Cardiac muscle cell (in vitro differentiated cells and primary cell): ENCODE measurements around the gene JAKMIP2. TPM values are rescaled to one million over a fixed set of nuclear protein-coding genes. Genes with fewer than 3 reads are reported as not detected.

Source experiments
- DNase-seq, 2 donors: peaks; one replicate each; pipeline versions ENCODE4 v3.0.0 to v3.0.0-alpha.2; 2010 to 2017; ENCODE audit warnings: low read depth in 1 of 2, low spot score in 1 of 2
- H3K27ac ChIP-seq: fragments of 200-600 bp; sonication (generic); 2 replicates; pipeline ENCODE4 v1.5.1; 2016
- H3K27me3 ChIP-seq: fragments of 200-600 bp; sonication (generic); 2 replicates; pipeline ENCODE4 v1.6.0; 2016; ENCODE audit warnings: control low read depth
- H3K36me3 ChIP-seq: fragments of 200-600 bp; sonication (generic); 2 replicates; pipeline ENCODE4 v1.5.1; 2016; ENCODE audit warnings: control low read depth
- H3K4me1 ChIP-seq: fragments of 200-600 bp; sonication (generic); 2 replicates; pipeline ENCODE4 v1.8.1; 2017; ENCODE audit warnings: low read depth, mild to moderate bottlenecking, mixed run types
- H3K4me3 ChIP-seq: fragments of 200-600 bp; sonication (generic); 2 replicates; pipeline ENCODE4 v1.5.1; 2016; ENCODE audit warnings: mild to moderate bottlenecking
- H3K9me3 ChIP-seq: fragments of 200-600 bp; sonication (generic); 2 replicates; pipeline ENCODE4 v1.5.1; 2017; ENCODE audit warnings: low read depth, mild to moderate bottlenecking, control low read depth
- CTCF ChIP-seq: IDR thresholded peaks from 2 replicates; pipeline ENCODE4 v1.5.1; 2012; ENCODE audit warnings: low read depth, mild to moderate bottlenecking, low read length
- polyA plus RNA-seq: library from polyadenylated mRNA; unstranded; fragments of >200 nt; fragmentation: Nextera tagmentation; extraction: Ambion mirVana; gene quantifications from 2 replicates; pipeline ENCODE4 v1.2.1, GENCODE V29; 2016
- total RNA-seq: library from RNA; depleted of rRNA; stranded (reverse); fragments of >200 nt; gene quantifications from 2 replicates; pipeline ENCODE4 v1.2.3, GENCODE V29; 2016

Gene JAKMIP2
- total and polyA plus RNA-seq, 2 experiments from 2014 or later, result 14.5 to 15.9 TPM

DNA sequence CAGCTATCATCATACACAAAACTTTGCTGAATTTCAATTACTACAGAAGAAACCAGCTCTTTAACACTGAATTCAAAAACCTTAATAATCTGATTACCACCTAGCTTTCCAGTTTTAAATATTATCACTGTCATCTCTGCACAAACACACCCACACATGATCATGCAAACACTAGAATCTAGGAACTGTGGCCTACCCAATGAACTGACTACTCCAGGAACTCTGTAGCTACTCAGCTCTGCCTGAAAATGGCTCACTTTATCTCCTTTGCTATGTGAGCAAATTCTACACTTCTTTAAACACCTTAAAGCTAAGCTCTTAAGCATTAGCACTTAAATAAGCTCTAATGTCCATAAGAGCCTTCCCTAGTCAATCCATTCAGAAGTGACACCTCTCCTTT, 149.4 kb downstream of the JAKMIP2 start:
- no peak for TF ChIP-seq CTCF
- H3K9me3 ChIP-seq, result no peaks in the 10 kb centered on the region
- no peak overlapping the region for H3K27ac ChIP-seq
- no peak overlapping the region for H3K4me3 ChIP-seq
- no peaks in the 10 kb centered on the region for H3K4me1 ChIP-seq
- no peaks in the 10 kb centered on the region for H3K36me3 ChIP-seq
- DNase-seq, result no peak
- no peaks in the 10 kb centered on the region for H3K27me3 ChIP-seq

DNA sequence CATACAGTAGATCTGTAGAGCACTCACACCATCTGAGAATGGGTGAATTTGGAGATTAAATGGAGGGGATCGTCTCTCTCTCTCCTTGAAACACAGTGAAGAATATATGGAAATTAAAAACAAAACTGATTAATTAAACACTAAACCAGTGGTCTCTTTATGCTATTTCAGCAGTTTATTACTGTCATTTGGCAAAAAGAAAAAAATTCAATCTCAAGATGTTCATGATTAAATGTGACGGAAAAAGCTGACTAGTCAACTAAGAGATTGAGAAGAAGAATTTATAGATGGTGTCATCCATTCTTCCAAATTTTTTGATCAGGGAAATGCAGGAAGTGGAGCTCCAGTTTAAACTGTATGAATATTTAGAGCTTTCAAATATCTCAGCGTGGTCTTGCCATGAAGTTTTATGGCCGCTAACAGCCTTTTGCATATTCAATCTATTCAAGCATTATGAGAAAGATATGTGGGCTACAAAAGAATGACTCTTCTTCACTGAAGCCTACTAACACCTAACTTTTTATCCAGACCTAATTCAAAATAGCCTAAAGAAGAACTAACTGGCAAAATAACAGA, 151.0 kb downstream of the JAKMIP2 start:
- TF ChIP-seq CTCF, result no peak
- Histone ChIP-seq H3K4me3 (no peak overlapping the region), H3K27ac (no peak overlapping the region), H3K36me3 (no peaks in the 10 kb centered on the region), H3K27me3 (no peaks in the 10 kb centered on the region), H3K9me3 (no peaks in the 10 kb centered on the region), H3K4me1 (peaks cover 7% of the 10 kb centered on the region)
- DNase-seq, result no peak

DNA sequence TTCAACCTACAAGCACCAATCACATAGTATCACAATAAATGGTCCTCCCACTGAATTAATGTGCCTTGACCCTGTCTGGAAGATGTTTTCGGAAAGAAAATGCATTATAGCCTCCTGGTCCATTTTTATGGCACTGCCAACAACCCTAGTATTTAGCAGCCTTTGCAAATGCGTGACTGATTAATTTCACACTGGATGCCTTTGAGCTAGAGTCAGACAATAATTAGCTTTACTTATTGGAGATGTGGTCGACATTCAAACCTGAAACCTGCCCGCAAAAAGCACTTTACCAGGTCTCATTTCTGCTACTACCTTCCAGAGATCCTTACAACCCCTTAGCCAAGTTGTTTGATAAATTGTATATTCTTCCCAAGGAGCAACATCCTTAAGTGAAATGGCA, 153.3 kb downstream of the JAKMIP2 start:
- no peaks in the 10 kb centered on the region for H3K36me3 ChIP-seq
- H3K4me1 ChIP-seq, result peaks cover 14% of the 10 kb centered on the region
- TF ChIP-seq CTCF, result no peak
- H3K9me3 ChIP-seq, result no peaks in the 10 kb centered on the region
- no peaks in the 10 kb centered on the region for H3K27me3 ChIP-seq
- H3K27ac ChIP-seq, result no peak overlapping the region
- no peak for DNase-seq
- no peak overlapping the region for H3K4me3 ChIP-seq

DNA sequence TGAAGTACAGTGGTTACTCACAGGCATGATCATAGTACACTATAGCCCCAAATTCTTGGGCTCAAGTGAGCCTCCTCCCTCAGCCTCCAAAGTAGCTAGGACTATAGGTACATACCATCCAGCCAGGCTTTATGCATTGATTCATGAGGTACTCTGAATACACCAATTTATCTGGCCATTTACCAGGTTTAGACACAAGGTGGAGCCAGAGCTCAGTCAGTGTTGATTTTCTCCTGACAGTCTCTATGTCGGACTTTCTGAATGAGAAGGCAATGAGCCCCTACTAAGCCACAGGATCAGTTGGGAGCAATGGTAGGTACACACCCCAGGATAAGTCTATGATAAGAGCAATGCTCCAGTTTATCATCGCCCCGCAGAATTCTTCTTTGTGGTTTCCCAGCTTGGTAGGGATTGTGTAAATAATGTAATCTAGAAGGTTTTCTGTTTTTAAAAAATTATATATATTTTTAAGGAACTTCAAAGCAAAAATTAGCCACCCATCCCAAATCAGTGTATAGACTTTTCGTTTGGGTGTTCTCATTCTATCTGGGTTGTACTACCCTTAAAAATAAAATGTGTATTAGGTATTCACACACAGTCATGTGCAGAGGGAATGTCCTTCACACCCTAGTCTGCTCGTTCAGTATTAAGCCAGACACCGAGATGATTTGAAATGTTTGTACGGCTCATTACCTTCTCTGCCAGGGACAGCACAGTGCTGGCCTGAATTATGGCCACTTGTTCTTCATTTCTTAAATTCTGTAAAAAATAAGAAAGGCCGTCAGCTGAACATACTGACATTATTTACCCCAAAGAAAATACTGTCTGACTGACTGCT, 154.3 kb downstream of the JAKMIP2 start:
- peak; percentile 80 to 83 for DNase-seq

DNA sequence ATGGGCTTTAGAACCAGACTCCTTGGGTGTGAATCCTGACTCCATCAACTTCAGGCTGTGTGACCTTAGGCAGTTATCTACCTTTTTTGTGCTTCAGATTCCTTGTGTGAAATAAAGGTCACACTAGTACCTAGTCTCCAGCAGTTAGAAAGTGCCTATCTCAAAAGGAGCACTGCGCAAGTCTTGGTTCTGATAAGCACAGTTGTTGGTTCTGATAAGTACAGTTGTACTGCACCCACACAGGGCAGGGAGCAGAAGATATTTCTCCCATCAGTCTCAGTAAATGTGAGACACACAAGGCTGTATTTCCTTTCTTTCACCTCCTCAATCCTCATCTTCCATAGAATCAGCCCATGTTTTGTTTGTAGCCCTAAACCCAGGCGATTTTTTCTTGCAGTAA, 156.1 kb downstream of the JAKMIP2 start:
- no peak for TF ChIP-seq CTCF
- no peaks in the 10 kb centered on the region for H3K27me3 ChIP-seq
- H3K36me3 ChIP-seq, result no peaks in the 10 kb centered on the region
- H3K9me3 ChIP-seq, result no peaks in the 10 kb centered on the region
- no peak overlapping the region for H3K4me3 ChIP-seq
- H3K27ac ChIP-seq, result no peak overlapping the region
- no peak for DNase-seq
- H3K4me1 ChIP-seq, result peaks cover 14% of the 10 kb centered on the region

More for the DNA sequence above, 154.3 kb downstream of the JAKMIP2 start:
- Histone ChIP-seq H3K9me3 (no peaks in the 10 kb centered on the region), H3K4me1 (peaks cover 14% of the 10 kb centered on the region), H3K27me3 (no peaks in the 10 kb centered on the region), H3K36me3 (no peaks in the 10 kb centered on the region), H3K27ac (no peak overlapping the region), H3K4me3 (no peak overlapping the region)
- TF ChIP-seq CTCF, result peak; percentile 83
